Activated naive CD4-positive, alpha-beta T cell (primary cell): ENCODE results near the gene CD109.

Experiments
- DNase-seq, 4 experiments: peaks; one replicate each; lab custom pipeline; 2025; lab: John Stamatoyannopoulos, UW

The CD109 gene

GRCh38 chr6:73858376-73858775 is 162.4 kb downstream of the CD109 start:
- no peak for DNase-seq

- no peak for DNase-seq
Measured at GRCh38 chr6:73860303-73860702, 164.3 kb downstream of the CD109 start.

GRCh38 chr6:73866305-73866704 is 170.3 kb downstream of the CD109 start:
- DNase-seq = no peak

- DNase-seq = no peak
Measured at GRCh38 chr6:73867411-73867810, 171.4 kb downstream of the CD109 start.

- DNase-seq = no peak
Measured at GRCh38 chr6:73870907-73871306, 174.9 kb downstream of the CD109 start.

GRCh38 chr6:73873081-73873480 is 177.1 kb downstream of the CD109 start:
- DNase-seq = no peak
